ENCODE measurements around the gene CUZD1. TPM values are rescaled to one million over a fixed set of nuclear protein-coding genes. Genes with fewer than 3 reads are reported as not detected.

CUZD1 gene
- 1 to 10 TPM in 1 of 4 donors, under 1 TPM in 2, not detected in 1; 0.26 to 2.7 (median 0.81) TPM for total RNA-seq

- H3K27ac ChIP-seq = no peak within 1 kb of the TSS
- H3K9me3 ChIP-seq = no peaks in the 10 kb centered on the region
- H3K4me3 ChIP-seq = no peak within 1 kb of the TSS
- peaks cover 10% of the 10 kb centered on the region for H3K36me3 ChIP-seq
- no peaks in the 10 kb centered on the region for H3K27me3 ChIP-seq
- 69% methylated on average over 5 of the region's 5 CpGs for WGBS
- DNase-seq (ENCODE audit: low spot score in 2 of 2) = no peak
- no peak for TF ChIP-seq CTCF (IDR thresholded peaks at IDR 0.05)
- TF ChIP-seq POLR2A (IDR thresholded peaks at IDR 0.05) = no peak
- no peak for TF ChIP-seq EP300 (IDR thresholded peaks at IDR 0.05)
- TF ChIP-seq POLR2AphosphoS5 (IDR thresholded peaks at IDR 0.05) = no peak
- no peaks in the 10 kb centered on the region for H3K4me1 ChIP-seq
Observed at GRCh38 chr10:122845783-122846332, at the start of gene CUZD1. Gene CUZD1, minus strand, starts transcription at chr10:122845857. Its CDS starts 14 bp downstream, at chr10:122845843.

GRCh38 chr10:122894261-122894944 lies 48.7 kb upstream of the CUZD1 start:
- 87% methylated on average over 5 of the region's 5 CpGs for WGBS
- no peak overlapping the region for H3K27ac ChIP-seq
- no peaks in the 10 kb centered on the region for H3K4me1 ChIP-seq
- H3K27me3 ChIP-seq = peaks cover 2% of the 10 kb centered on the region
- H3K9me3 ChIP-seq = no peaks in the 10 kb centered on the region
- no peaks in the 10 kb centered on the region for H3K36me3 ChIP-seq
- no peak overlapping the region for H3K4me3 ChIP-seq
- no peak for DNase-seq (ENCODE audit: low spot score in 2 of 2)
- no peak for TF ChIP-seq EP300 (IDR thresholded peaks at IDR 0.05)
- no peak for TF ChIP-seq POLR2A (IDR thresholded peaks at IDR 0.05)
- TF ChIP-seq POLR2AphosphoS5 (IDR thresholded peaks at IDR 0.05) = no peak
- no peak for TF ChIP-seq CTCF (IDR thresholded peaks at IDR 0.05)

GRCh38 chr10:122884166-122884565 lies 38.5 kb upstream of the CUZD1 start:
- H3K9me3 ChIP-seq = no peaks in the 10 kb centered on the region
- no peaks in the 10 kb centered on the region for H3K36me3 ChIP-seq
- no peak for TF ChIP-seq POLR2AphosphoS5 (IDR thresholded peaks at IDR 0.05)
- no peak for TF ChIP-seq POLR2A (IDR thresholded peaks at IDR 0.05)
- no peak for TF ChIP-seq EP300 (IDR thresholded peaks at IDR 0.05)
- TF ChIP-seq CTCF (IDR thresholded peaks at IDR 0.05) = no peak
- H3K4me3 ChIP-seq = no peak overlapping the region
- H3K4me1 ChIP-seq = peaks cover 13% of the 10 kb centered on the region
- H3K27me3 ChIP-seq = no peaks in the 10 kb centered on the region
- DNase-seq (ENCODE audit: low spot score in 2 of 2) = no peak
- no peak overlapping the region for H3K27ac ChIP-seq
- WGBS = 86% methylated on average over 1 of the region's 1 CpG

- H3K36me3 ChIP-seq = no peaks in the 10 kb centered on the region
- TF ChIP-seq POLR2A (IDR thresholded peaks at IDR 0.05) = no peak
- no peak for TF ChIP-seq POLR2AphosphoS5 (IDR thresholded peaks at IDR 0.05)
- TF ChIP-seq EP300 (IDR thresholded peaks at IDR 0.05) = no peak
- TF ChIP-seq CTCF (IDR thresholded peaks at IDR 0.05) = no peak
- H3K4me3 ChIP-seq = no peak overlapping the region
- DNase-seq (ENCODE audit: low spot score in 2 of 2) = no peak
- H3K9me3 ChIP-seq = no peaks in the 10 kb centered on the region
- no peaks in the 10 kb centered on the region for H3K27me3 ChIP-seq
- peaks cover 22% of the 10 kb centered on the region for H3K4me1 ChIP-seq
- H3K27ac ChIP-seq = no peak overlapping the region
Observed at GRCh38 chr10:122882766-122883165, 37.1 kb upstream of the CUZD1 start.
